Muscle layer of duodenum (tissue), 2 donors: ENCODE measurements around the gene KAT2B.
"Not testable (repeated sequence)": the region's sequence is repeated elsewhere in the genome, so short reads cannot be mapped to it uniquely, and the experiment has no call there.

ENCODE experiments used
- H3K27ac ChIP-seq: one replicate; pipeline ENCODE4 v1.7.0; 2013; ENCODE audit warnings: mild to moderate bottlenecking, low read length
- H3K27me3 ChIP-seq: one replicate; pipeline ENCODE4 v1.7.0; 2013; ENCODE audit warnings: low read depth, mild to moderate bottlenecking, control low read depth, low read length
- H3K36me3 ChIP-seq, 2 donors: one replicate each; pipeline ENCODE4 v1.7.0; 2013; ENCODE audit warnings: low read length in 2 of 2, control low read depth in 1 of 2, mild to moderate bottlenecking in 1 of 2; ENCODE audit not compliant: insufficient read depth in 2 of 2, control insufficient read depth in 1 of 2
- H3K4me1 ChIP-seq, 2 donors: one replicate each; pipeline ENCODE4 v1.7.0; 2013; ENCODE audit warnings: low read length in 2 of 2, mild to moderate bottlenecking in 2 of 2, control low read depth in 1 of 2, moderate library complexity in 1 of 2; ENCODE audit not compliant: insufficient read depth in 2 of 2, control insufficient read depth in 1 of 2
- H3K4me3 ChIP-seq, 2 donors: one replicate each; pipeline ENCODE4 v1.7.0; 2013; ENCODE audit warnings: low read length in 2 of 2, low read depth in 1 of 2, mild to moderate bottlenecking in 1 of 2
- H3K9me3 ChIP-seq, 2 donors: one replicate each; pipeline ENCODE4 v1.7.0; 2013; ENCODE audit warnings: low read length in 2 of 2, control low read depth in 1 of 2, mild to moderate bottlenecking in 1 of 2; ENCODE audit not compliant: control insufficient read depth in 1 of 2
- donor health status: healthy.

Gene KAT2B

GRCh38 chr3:20039765-20040547 lies at the start of gene KAT2B:
Gene KAT2B (plus strand): TSS chr3:20040446. CDS start chr3:20040478, 32 bp downstream.
- no peaks in the 10 kb centered on the region for H3K36me3 ChIP-seq
- peak within 1 kb of the TSS; percentile 80 to 91 for H3K4me3 ChIP-seq
- H3K9me3 ChIP-seq = no peaks in the 10 kb centered on the region
- H3K27me3 ChIP-seq = no peaks in the 10 kb centered on the region
- H3K27ac ChIP-seq = peak within 1 kb of the TSS; percentile 82
- H3K4me1 ChIP-seq = peaks cover 8 to 22% of the 10 kb centered on the region in 2 donors

- Histone ChIP-seq H3K4me1 (no peaks in the 10 kb centered on the region), H3K9me3 (no peaks in the 10 kb centered on the region), H3K4me3 (no peak overlapping the region), H3K27ac (no peak overlapping the region), H3K27me3 (no peaks in the 10 kb centered on the region), H3K36me3 (no peaks in the 10 kb centered on the region)
These were observed 45.5 kb upstream of the KAT2B start for GRCh38 chr3:19994796-19995195.

- no peak overlapping the region for H3K4me3 ChIP-seq
- no peaks in the 10 kb centered on the region for H3K36me3 ChIP-seq
- no peaks in the 10 kb centered on the region for H3K27me3 ChIP-seq
- no peak overlapping the region for H3K27ac ChIP-seq
- H3K9me3 ChIP-seq = no peaks in the 10 kb centered on the region
- no peaks in the 10 kb centered on the region for H3K4me1 ChIP-seq
These were observed 42.7 kb upstream of the KAT2B start for GRCh38 chr3:19997502-19997901.

- no peaks in the 10 kb centered on the region for H3K4me1 ChIP-seq
- no peaks in the 10 kb centered on the region for H3K27me3 ChIP-seq
- H3K27ac ChIP-seq = no peak overlapping the region
- H3K9me3 ChIP-seq = no peaks in the 10 kb centered on the region
- no peaks in the 10 kb centered on the region for H3K36me3 ChIP-seq
- H3K4me3 ChIP-seq = no peak overlapping the region
These were observed 38.3 kb upstream of the KAT2B start for GRCh38 chr3:20001932-20002331.

GRCh38 chr3:20007960-20008359 lies 32.3 kb upstream of the KAT2B start:
- Histone ChIP-seq H3K4me1 (no peaks in the 10 kb centered on the region), H3K36me3 (no peaks in the 10 kb centered on the region), H3K27me3 (no peaks in the 10 kb centered on the region), H3K27ac (no peak overlapping the region), H3K9me3 (no peaks in the 10 kb centered on the region), H3K4me3 (no peak overlapping the region)

- Histone ChIP-seq H3K4me3 (no peak overlapping the region), H3K4me1 (no peaks in the 10 kb centered on the region), H3K27me3 (no peaks in the 10 kb centered on the region), H3K27ac (no peak overlapping the region), H3K9me3 (no peaks in the 10 kb centered on the region), H3K36me3 (no peaks in the 10 kb centered on the region)
These were observed 31.6 kb upstream of the KAT2B start for GRCh38 chr3:20008646-20009045.

GRCh38 chr3:20012164-20012563 lies 28.1 kb upstream of the KAT2B start, which contains the start of gene PP2D1:
Gene PP2D1 (minus strand): TSS chr3:20012264. CDS start chr3:20012072, 192 bp downstream.
- H3K9me3 ChIP-seq = no peaks in the 10 kb centered on the region
- H3K27ac ChIP-seq = no peak within 1 kb of the TSS
- no peaks in the 10 kb centered on the region for H3K36me3 ChIP-seq
- H3K4me1 ChIP-seq = no peaks in the 10 kb centered on the region
- no peak within 1 kb of the TSS for H3K4me3 ChIP-seq
- H3K27me3 ChIP-seq = no peaks in the 10 kb centered on the region

GRCh38 chr3:20013396-20013795 lies 26.9 kb upstream of the KAT2B start:
- H3K4me1 ChIP-seq = no peaks in the 10 kb centered on the region
- no peak overlapping the region for H3K4me3 ChIP-seq
- no peaks in the 10 kb centered on the region for H3K36me3 ChIP-seq
- no peak overlapping the region for H3K27ac ChIP-seq
- H3K27me3 ChIP-seq = no peaks in the 10 kb centered on the region
- H3K9me3 ChIP-seq = no peaks in the 10 kb centered on the region

GRCh38 chr3:20015525-20015924 lies 24.7 kb upstream of the KAT2B start:
- Histone ChIP-seq H3K27me3 (no peaks in the 10 kb centered on the region), H3K36me3 (no peaks in the 10 kb centered on the region)

GRCh38 chr3:20016076-20016475 lies 24.2 kb upstream of the KAT2B start:
- not testable (repeated sequence) for H3K4me3 ChIP-seq, H3K27me3 ChIP-seq, H3K36me3 ChIP-seq, H3K27ac ChIP-seq, H3K9me3 ChIP-seq, H3K4me1 ChIP-seq

More at GRCh38 chr3:20015525-20015924, 24.7 kb upstream of the KAT2B start:
- no peaks in the 10 kb centered on the region for H3K9me3 ChIP-seq
- H3K4me3 ChIP-seq = no peak overlapping the region
- H3K4me1 ChIP-seq = no peaks in the 10 kb centered on the region
- H3K27ac ChIP-seq = no peak overlapping the region

GRCh38 chr3:20022954-20023622 lies 17.2 kb upstream of the KAT2B start:
- H3K4me3 ChIP-seq = no peak overlapping the region
- H3K27ac ChIP-seq = peak overlapping the region; percentile 33
- H3K9me3 ChIP-seq = no peaks in the 10 kb centered on the region
- H3K36me3 ChIP-seq = no peaks in the 10 kb centered on the region
- H3K4me1 ChIP-seq = peaks cover 0 to 12% of the 10 kb centered on the region in 2 donors
- no peaks in the 10 kb centered on the region for H3K27me3 ChIP-seq
